Activated T-cell treated with anti-CD3 and anti-CD28 coated beads for 24 hours (primary cell): ENCODE data around the gene TNNI2.
"Not testable (repeated sequence)": the region's sequence is repeated elsewhere in the genome, so short reads cannot be mapped to it uniquely, and the experiment has no call there.

ENCODE experiments used
- DNase-seq: peaks from one replicate; pipeline ENCODE4 v3.0.0-alpha.2; 2020; ENCODE audit warnings: low read depth

TNNI2 gene

GRCh38 chr11:1838426-1839144 is at the start of gene TNNI2:
Gene TNNI2 (plus strand): TSS chr11:1838981. CDS start chr11:1839697, 716 bp downstream.
- no peak for DNase-seq

GRCh38 chr11:1791912-1792311 is 46.9 kb upstream of the TNNI2 start:
- no peak for DNase-seq

- DNase-seq = no peak
These were observed 46.3 kb upstream of the TNNI2 start for GRCh38 chr11:1792461-1792860.

GRCh38 chr11:1793081-1793480 is 45.7 kb upstream of the TNNI2 start:
- no peak for DNase-seq

- DNase-seq = no peak
These were observed 42.3 kb upstream of the TNNI2 start for GRCh38 chr11:1796413-1797011.

- DNase-seq = no peak
These were observed 41.2 kb upstream of the TNNI2 start for GRCh38 chr11:1797391-1798125.

- DNase-seq = no peak
These were observed 35.5 kb upstream of the TNNI2 start for GRCh38 chr11:1803246-1803645.

GRCh38 chr11:1803835-1804519 is 34.8 kb upstream of the TNNI2 start:
- not testable (repeated sequence) for DNase-seq

- DNase-seq = no peak
These were observed 33.3 kb upstream of the TNNI2 start for GRCh38 chr11:1805525-1805924.

GRCh38 chr11:1807264-1807995 is 31.4 kb upstream of the TNNI2 start:
- no peak for DNase-seq

GRCh38 chr11:1810761-1811160 is 28.0 kb upstream of the TNNI2 start:
- no peak for DNase-seq

- no peak for DNase-seq
These were observed 26.5 kb upstream of the TNNI2 start for GRCh38 chr11:1812274-1812673.

GRCh38 chr11:1812801-1813200 is 26.0 kb upstream of the TNNI2 start:
- DNase-seq = no peak

- not testable (repeated sequence) for DNase-seq
These were observed 25.4 kb upstream of the TNNI2 start for GRCh38 chr11:1813356-1813755.

- no peak for DNase-seq
These were observed 24.1 kb upstream of the TNNI2 start for GRCh38 chr11:1814691-1815090.

- DNase-seq = no peak
These were observed 23.5 kb upstream of the TNNI2 start for GRCh38 chr11:1815311-1815710.

GRCh38 chr11:1815751-1816150 is 23.0 kb upstream of the TNNI2 start:
- DNase-seq = no peak

- no peak for DNase-seq
These were observed 21.8 kb upstream of the TNNI2 start for GRCh38 chr11:1817000-1817399.

GRCh38 chr11:1817511-1817910 is 21.3 kb upstream of the TNNI2 start:
- DNase-seq = no peak

GRCh38 chr11:1819074-1819473 is 19.7 kb upstream of the TNNI2 start:
- no peak for DNase-seq

GRCh38 chr11:1820463-1821325 is 18.1 kb upstream of the TNNI2 start:
- DNase-seq = no peak
